Measurements from ENCODE around the gene RAB27B.
"Not testable (repeated sequence)": the region's sequence is repeated elsewhere in the genome, so short reads cannot be mapped to it uniquely, and the experiment has no call there.

The RAB27B gene

DNA sequence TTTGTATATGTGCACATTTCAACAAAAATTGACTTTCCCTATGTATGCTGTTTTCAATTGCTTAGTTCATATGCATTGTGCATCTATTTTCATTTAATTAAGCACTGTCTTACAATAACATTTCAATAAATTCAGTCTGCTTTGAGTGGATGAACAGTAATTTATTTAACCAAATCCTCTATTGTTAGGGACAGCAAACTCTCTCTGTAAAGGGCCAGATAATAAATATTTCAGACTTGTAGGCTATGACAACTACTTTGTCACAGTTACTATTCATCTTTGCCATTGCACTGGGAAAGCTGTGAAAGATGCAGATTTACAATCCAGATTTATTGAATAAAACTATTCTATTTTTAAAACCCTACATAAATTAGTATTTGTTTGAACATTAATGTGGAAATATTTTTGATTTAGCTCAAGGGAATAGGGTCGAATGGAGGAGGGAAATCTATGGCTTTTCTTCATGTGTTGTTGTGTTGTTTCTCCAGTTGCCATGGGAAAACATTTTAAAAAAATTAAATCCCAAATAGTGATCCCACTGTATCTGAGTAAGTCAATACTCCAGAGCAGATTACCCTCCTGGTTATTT, 14.2 kb upstream of the RAB27B start:
- TF ChIP-seq TCF4 (CRISPR knock-in tag; IDR thresholded peaks at IDR 0.05; ENCODE audit: borderline replicate concordance) (no peak), BACH2 (CRISPR knock-in tag; IDR thresholded peaks at IDR 0.05; ENCODE audit: borderline replicate concordance) (no peak), ZNF70 (CRISPR knock-in tag; IDR thresholded peaks at IDR 0.05) (no peak), PPARA (CRISPR knock-in tag; IDR thresholded peaks at IDR 0.05; ENCODE audit: borderline replicate concordance) (no peak), RARB (CRISPR knock-in tag; IDR thresholded peaks at IDR 0.05) (no peak), ZFP30 (CRISPR knock-in tag; IDR thresholded peaks at IDR 0.05) (no peak), OSR1 (CRISPR knock-in tag; IDR thresholded peaks at IDR 0.05) (no peak), ZC3H10 (CRISPR knock-in tag; IDR thresholded peaks at IDR 0.05) (no peak), ISL1 (CRISPR knock-in tag; IDR thresholded peaks at IDR 0.05) (no peak), SNAI2 (CRISPR knock-in tag; IDR thresholded peaks at IDR 0.05) (no peak), ARNTL (CRISPR knock-in tag; IDR thresholded peaks at IDR 0.05; ENCODE audit: borderline replicate concordance, low read depth) (no peak), ZNF8 (CRISPR knock-in tag; IDR thresholded peaks at IDR 0.05) (no peak)
- TF ChIP-seq, protein P1, sequence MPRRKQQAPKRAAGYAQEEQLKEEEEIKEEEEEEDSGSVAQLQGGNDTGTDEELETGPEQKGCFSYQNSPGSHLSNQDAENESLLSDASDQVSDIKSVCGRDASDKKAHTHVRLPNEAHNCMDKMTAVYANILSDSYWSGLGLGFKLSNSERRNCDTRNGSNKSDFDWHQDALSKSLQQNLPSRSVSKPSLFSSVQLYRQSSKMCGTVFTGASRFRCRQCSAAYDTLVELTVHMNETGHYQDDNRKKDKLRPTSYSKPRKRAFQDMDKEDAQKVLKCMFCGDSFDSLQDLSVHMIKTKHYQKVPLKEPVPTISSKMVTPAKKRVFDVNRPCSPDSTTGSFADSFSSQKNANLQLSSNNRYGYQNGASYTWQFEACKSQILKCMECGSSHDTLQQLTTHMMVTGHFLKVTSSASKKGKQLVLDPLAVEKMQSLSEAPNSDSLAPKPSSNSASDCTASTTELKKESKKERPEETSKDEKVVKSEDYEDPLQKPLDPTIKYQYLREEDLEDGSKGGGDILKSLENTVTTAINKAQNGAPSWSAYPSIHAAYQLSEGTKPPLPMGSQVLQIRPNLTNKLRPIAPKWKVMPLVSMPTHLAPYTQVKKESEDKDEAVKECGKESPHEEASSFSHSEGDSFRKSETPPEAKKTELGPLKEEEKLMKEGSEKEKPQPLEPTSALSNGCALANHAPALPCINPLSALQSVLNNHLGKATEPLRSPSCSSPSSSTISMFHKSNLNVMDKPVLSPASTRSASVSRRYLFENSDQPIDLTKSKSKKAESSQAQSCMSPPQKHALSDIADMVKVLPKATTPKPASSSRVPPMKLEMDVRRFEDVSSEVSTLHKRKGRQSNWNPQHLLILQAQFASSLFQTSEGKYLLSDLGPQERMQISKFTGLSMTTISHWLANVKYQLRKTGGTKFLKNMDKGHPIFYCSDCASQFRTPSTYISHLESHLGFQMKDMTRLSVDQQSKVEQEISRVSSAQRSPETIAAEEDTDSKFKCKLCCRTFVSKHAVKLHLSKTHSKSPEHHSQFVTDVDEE (CRISPR knock-in tag; IDR thresholded peaks at IDR 0.05) = no peak
- TF ChIP-seq, protein P2, sequence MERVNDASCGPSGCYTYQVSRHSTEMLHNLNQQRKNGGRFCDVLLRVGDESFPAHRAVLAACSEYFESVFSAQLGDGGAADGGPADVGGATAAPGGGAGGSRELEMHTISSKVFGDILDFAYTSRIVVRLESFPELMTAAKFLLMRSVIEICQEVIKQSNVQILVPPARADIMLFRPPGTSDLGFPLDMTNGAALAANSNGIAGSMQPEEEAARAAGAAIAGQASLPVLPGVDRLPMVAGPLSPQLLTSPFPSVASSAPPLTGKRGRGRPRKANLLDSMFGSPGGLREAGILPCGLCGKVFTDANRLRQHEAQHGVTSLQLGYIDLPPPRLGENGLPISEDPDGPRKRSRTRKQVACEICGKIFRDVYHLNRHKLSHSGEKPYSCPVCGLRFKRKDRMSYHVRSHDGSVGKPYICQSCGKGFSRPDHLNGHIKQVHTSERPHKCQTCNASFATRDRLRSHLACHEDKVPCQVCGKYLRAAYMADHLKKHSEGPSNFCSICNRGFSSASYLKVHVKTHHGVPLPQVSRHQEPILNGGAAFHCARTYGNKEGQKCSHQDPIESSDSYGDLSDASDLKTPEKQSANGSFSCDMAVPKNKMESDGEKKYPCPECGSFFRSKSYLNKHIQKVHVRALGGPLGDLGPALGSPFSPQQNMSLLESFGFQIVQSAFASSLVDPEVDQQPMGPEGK (CRISPR knock-in tag; IDR thresholded peaks at IDR 0.05; ENCODE audit: borderline replicate concordance) = no peak
- no peak for ATAC-seq

GRCh38 chr18:54815086-54815485, 13.2 kb upstream of the RAB27B start:
- ATAC-seq = no peak
- TF ChIP-seq ZFP30 (CRISPR knock-in tag; IDR thresholded peaks at IDR 0.05) (no peak), POU6F1 (CRISPR knock-in tag; IDR thresholded peaks at IDR 0.05; ENCODE audit: borderline replicate concordance, low read depth) (no peak), ZNF8 (CRISPR knock-in tag; IDR thresholded peaks at IDR 0.05) (no peak), RARB (CRISPR knock-in tag; IDR thresholded peaks at IDR 0.05) (no peak), TCF4 (CRISPR knock-in tag; IDR thresholded peaks at IDR 0.05; ENCODE audit: borderline replicate concordance) (no peak), ARNTL (CRISPR knock-in tag; IDR thresholded peaks at IDR 0.05; ENCODE audit: borderline replicate concordance, low read depth) (no peak), ESRRG (CRISPR knock-in tag; IDR thresholded peaks at IDR 0.05) (no peak), PPARA (CRISPR knock-in tag; IDR thresholded peaks at IDR 0.05; ENCODE audit: borderline replicate concordance) (no peak), ISL1 (CRISPR knock-in tag; IDR thresholded peaks at IDR 0.05) (no peak)
- TF ChIP-seq, protein P3, sequence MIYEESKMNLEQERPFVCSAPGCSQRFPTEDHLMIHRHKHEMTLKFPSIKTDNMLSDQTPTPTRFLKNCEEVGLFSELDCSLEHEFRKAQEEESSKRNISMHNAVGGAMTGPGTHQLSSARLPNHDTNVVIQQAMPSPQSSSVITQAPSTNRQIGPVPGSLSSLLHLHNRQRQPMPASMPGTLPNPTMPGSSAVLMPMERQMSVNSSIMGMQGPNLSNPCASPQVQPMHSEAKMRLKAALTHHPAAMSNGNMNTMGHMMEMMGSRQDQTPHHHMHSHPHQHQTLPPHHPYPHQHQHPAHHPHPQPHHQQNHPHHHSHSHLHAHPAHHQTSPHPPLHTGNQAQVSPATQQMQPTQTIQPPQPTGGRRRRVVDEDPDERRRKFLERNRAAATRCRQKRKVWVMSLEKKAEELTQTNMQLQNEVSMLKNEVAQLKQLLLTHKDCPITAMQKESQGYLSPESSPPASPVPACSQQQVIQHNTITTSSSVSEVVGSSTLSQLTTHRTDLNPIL (CRISPR knock-in tag; IDR thresholded peaks at IDR 0.05; ENCODE audit: low read depth) = no peak
- TF ChIP-seq, protein P2 (CRISPR knock-in tag; IDR thresholded peaks at IDR 0.05; ENCODE audit: borderline replicate concordance) = no peak
- TF ChIP-seq, protein P1 (CRISPR knock-in tag; IDR thresholded peaks at IDR 0.05) = no peak

- ATAC-seq = not testable (repeated sequence)
These were observed 7.4 kb upstream of the RAB27B start for GRCh38 chr18:54820785-54821275.

Data from SK-N-SH treated with all-trans-retinoic acid at 6 μM for 48 hours (cell line).